ENCODE data around the gene DUSP22. TPM values are rescaled to one million over a fixed set of nuclear protein-coding genes. Genes with fewer than 3 reads are reported as not detected.
"Not testable (repeated sequence)": the region's sequence is repeated elsewhere in the genome, so short reads cannot be mapped to it uniquely, and the experiment has no call there.

DUSP22 gene
- total and polyA plus RNA-seq, 7 donors, result 31.6 to 58.0 (median 49.7) TPM

DNA sequence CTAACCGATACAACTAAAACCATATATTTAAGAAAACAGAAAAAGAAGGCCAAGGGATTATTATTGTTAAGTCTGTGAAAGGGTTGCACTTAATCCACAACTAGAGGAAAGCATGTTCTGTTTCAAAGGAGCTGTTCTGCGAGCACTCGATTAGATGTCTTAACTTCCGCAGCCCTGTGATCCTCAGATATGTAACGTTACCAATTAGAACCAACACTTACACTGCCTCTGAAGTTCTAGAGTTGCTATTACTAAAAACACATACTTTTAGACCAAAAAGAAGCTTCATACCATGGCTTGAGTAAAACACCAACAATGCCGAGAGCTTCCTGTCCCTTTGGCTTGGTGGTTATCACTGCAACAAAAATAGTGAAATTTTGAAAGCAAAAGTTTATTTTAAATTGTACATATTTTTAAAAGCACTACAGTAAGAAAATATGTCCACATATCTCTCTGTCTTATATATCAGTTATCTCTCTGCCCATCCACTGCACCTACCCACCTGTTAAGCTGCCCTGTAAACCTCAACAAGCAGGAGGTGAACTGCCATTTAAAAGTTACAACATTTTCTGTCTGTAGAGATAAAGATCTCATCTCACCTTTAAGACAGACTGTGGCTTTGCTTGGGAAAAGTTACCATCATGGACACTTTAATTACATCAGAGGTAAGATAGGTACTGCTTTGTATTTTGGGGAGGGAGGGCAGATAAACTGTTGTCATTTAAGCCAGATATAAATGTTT, 7.1 kb upstream of the DUSP22 start:
- ATAC-seq (no peak), DNase-seq (no peak)
- TF ChIP-seq CTCF (IDR thresholded peaks at IDR 0.05), result no peak
- H3K4me1 ChIP-seq, result no peaks in the 10 kb centered on the region
- 84 to 87% (median 86%) methylated on average over 6 of the region's 6 CpGs for WGBS, 3 donors
- intact Hi-C loops (cut with DNase I), result no loop called here
- H3K36me3 ChIP-seq (ENCODE audit: insufficient read depth in 1 of 2, low read depth in 1 of 2), result no peaks in the 10 kb centered on the region
- H3K27me3 ChIP-seq (ENCODE audit: insufficient read depth in 3 of 3, low read length in 2 of 3), result no peaks in the 10 kb centered on the region
- no peak overlapping the region for H3K4me3 ChIP-seq
- no peak overlapping the region for H3K27ac ChIP-seq
- no peaks in the 10 kb centered on the region for H3K9me3 ChIP-seq

GRCh38 chr6:285902-286301, 6.4 kb upstream of the DUSP22 start:
- intact Hi-C loops (cut with DNase I); H3K36me3 ChIP-seq (ENCODE audit: insufficient read depth in 1 of 2, low read depth in 1 of 2); H3K4me3 ChIP-seq; H3K27ac ChIP-seq; DNase-seq; H3K4me1 ChIP-seq; H3K27me3 ChIP-seq (ENCODE audit: insufficient read depth in 3 of 3, low read length in 2 of 3); H3K9me3 ChIP-seq; ATAC-seq: not testable (repeated sequence)
- 69 to 75% (median 73%) methylated on average over 5 of the region's 5 CpGs for WGBS, 3 donors

- Histone ChIP-seq H3K36me3 (ENCODE audit: insufficient read depth in 1 of 2, low read depth in 1 of 2) (no peaks in the 10 kb centered on the region), H3K4me1 (peaks cover 3% of the 10 kb centered on the region), H3K27ac (no peak overlapping the region), H3K27me3 (ENCODE audit: insufficient read depth in 3 of 3, low read length in 2 of 3) (no peaks in the 10 kb centered on the region), H3K9me3 (no peaks in the 10 kb centered on the region), H3K4me3 (no peak overlapping the region)
- intact Hi-C loops (cut with DNase I), result no loop called here
- no peak for TF ChIP-seq CTCF (IDR thresholded peaks at IDR 0.05)
- DNase-seq, result no peak
- no peak for ATAC-seq
- 62 to 66% (median 62%) methylated on average over 10 of the region's 10 CpGs for WGBS, 3 donors
These were observed 5.4 kb upstream of the DUSP22 start for GRCh38 chr6:286681-287488.

DNA sequence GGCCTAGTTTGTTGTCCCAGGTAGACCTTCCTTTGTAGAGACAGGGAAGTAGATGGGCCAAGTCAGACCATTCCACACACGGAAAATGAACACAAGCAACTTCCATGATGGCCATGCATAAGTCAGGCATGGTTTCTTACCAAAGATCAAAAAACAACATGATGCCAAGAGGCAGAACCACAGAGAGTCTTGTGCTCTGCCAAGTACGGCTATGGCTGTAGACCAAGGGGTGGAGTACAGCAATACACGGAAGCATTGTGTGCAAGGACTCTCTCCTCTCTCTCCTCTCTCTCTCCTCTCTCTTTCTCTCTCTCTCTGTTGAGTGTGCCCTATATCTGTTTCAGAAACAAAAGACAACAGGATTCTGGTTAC, 4.8 kb upstream of the DUSP22 start:
- no peak overlapping the region for H3K27ac ChIP-seq
- no peaks in the 10 kb centered on the region for H3K27me3 ChIP-seq (ENCODE audit: insufficient read depth in 3 of 3, low read length in 2 of 3)
- no peak overlapping the region for H3K4me3 ChIP-seq
- WGBS, 3 donors, result 57 to 66% (median 60%) methylated on average over 3 of the region's 3 CpGs
- DNase-seq, result no peak
- no peaks in the 10 kb centered on the region for H3K9me3 ChIP-seq
- H3K4me1 ChIP-seq, result peaks cover 3% of the 10 kb centered on the region
- no peaks in the 10 kb centered on the region for H3K36me3 ChIP-seq (ENCODE audit: insufficient read depth in 1 of 2, low read depth in 1 of 2)
- no peak for TF ChIP-seq CTCF (IDR thresholded peaks at IDR 0.05)
- intact Hi-C loops (cut with DNase I), result no loop called here
- ATAC-seq, result no peak

DNA sequence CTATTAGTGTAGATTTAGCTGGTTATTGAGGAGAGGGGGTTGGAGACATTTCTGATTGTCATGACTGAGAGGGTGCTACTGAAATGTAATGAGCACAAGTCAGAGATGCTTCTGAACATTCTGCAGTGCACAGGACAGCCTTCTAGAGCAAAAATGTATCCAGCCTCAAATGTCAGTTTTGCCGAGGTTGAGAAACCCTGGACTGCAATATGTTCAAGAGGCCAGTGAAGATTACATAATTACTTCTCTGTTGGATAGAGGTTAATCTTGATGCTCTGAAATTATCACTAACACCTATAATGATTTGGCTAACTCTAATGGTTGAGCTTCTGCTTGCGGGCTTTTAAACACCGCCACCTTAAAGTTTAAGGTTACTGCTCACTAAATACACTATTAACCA, 3.4 kb upstream of the DUSP22 start:
- H3K4me1 ChIP-seq, result peaks cover 3% of the 10 kb centered on the region
- H3K27me3 ChIP-seq (ENCODE audit: insufficient read depth in 3 of 3, low read length in 2 of 3), result no peaks in the 10 kb centered on the region
- H3K4me3 ChIP-seq, result no peak overlapping the region
- intact Hi-C loops (cut with DNase I), result no loop called here
- no peak for DNase-seq
- TF ChIP-seq CTCF (IDR thresholded peaks at IDR 0.05), result no peak
- H3K9me3 ChIP-seq, result no peaks in the 10 kb centered on the region
- no peak for ATAC-seq
- no peaks in the 10 kb centered on the region for H3K36me3 ChIP-seq (ENCODE audit: insufficient read depth in 1 of 2, low read depth in 1 of 2)
- 82 to 85% (median 83%) methylated on average over 3 of the region's 3 CpGs for WGBS, 3 donors
- H3K27ac ChIP-seq, result no peak overlapping the region

Measured in psoas muscle (tissue), 8 donors.